IPS-18a (cell line): Measurements from ENCODE around the gene WDR74.

ENCODE experiments used
- H3K27ac ChIP-seq: one replicate; pipeline ENCODE4 v1.5.1; 2013; ENCODE audit warnings: low read length
- H3K27me3 ChIP-seq: one replicate; pipeline ENCODE4 v1.6.1; 2013; ENCODE audit warnings: mild to moderate bottlenecking, low read length; ENCODE audit not compliant: control insufficient read depth, insufficient read depth
- H3K36me3 ChIP-seq: one replicate; pipeline ENCODE4 v1.6.1; 2013; ENCODE audit warnings: low read depth, low read length; ENCODE audit not compliant: control insufficient read depth
- H3K4me1 ChIP-seq: one replicate; pipeline ENCODE4 v1.6.1; 2013; ENCODE audit warnings: low read depth, low read length; ENCODE audit not compliant: control insufficient read depth
- H3K4me3 ChIP-seq: one replicate; pipeline ENCODE4 v1.5.1; 2013; ENCODE audit warnings: low read length
- H3K9ac ChIP-seq: one replicate; pipeline ENCODE4 v1.6.1; 2013; ENCODE audit warnings: mild to moderate bottlenecking, low read length, moderate library complexity
- H3K9me3 ChIP-seq: one replicate; pipeline ENCODE4 v1.6.1; 2013; ENCODE audit warnings: low read depth, low read length; ENCODE audit not compliant: control insufficient read depth

WDR74 gene

GRCh38 chr11:62857541-62857982, 18.2 kb upstream of the WDR74 start:
- peak overlapping the region; percentile 83 for H3K4me3 ChIP-seq
- peak overlapping the region; percentile 98 for H3K9ac ChIP-seq

GRCh38 chr11:62856333-62856895, 17.0 kb upstream of the WDR74 start:
- Histone ChIP-seq H3K4me3 (peak overlapping the region; percentile 83), H3K9me3 (no peaks in the 10 kb centered on the region), H3K27me3 (no peaks in the 10 kb centered on the region), H3K9ac (peak overlapping the region; percentile 98), H3K27ac (peak overlapping the region; percentile 94), H3K4me1 (peaks cover 12% of the 10 kb centered on the region), H3K36me3 (peaks cover 38% of the 10 kb centered on the region)

More at GRCh38 chr11:62857541-62857982, 18.2 kb upstream of the WDR74 start:
- Histone ChIP-seq H3K4me1 (peaks cover 19% of the 10 kb centered on the region), H3K9me3 (no peaks in the 10 kb centered on the region), H3K27ac (peak overlapping the region; percentile 61), H3K27me3 (no peaks in the 10 kb centered on the region), H3K36me3 (peaks cover 28% of the 10 kb centered on the region)

GRCh38 chr11:62855571-62856332, 16.4 kb upstream of the WDR74 start:
- Histone ChIP-seq H3K9ac (peak overlapping the region; percentile 98), H3K36me3 (peaks cover 38% of the 10 kb centered on the region), H3K4me3 (peak overlapping the region; percentile 83), H3K9me3 (no peaks in the 10 kb centered on the region), H3K27me3 (no peaks in the 10 kb centered on the region), H3K4me1 (peaks cover 12% of the 10 kb centered on the region), H3K27ac (peak overlapping the region; percentile 95)

GRCh38 chr11:62854825-62855570, 15.6 kb upstream of the WDR74 start:
- Histone ChIP-seq H3K27ac (peak overlapping the region; percentile 95), H3K36me3 (peaks cover 38% of the 10 kb centered on the region), H3K4me3 (peak overlapping the region; percentile 83), H3K9ac (peak overlapping the region; percentile 98), H3K9me3 (no peaks in the 10 kb centered on the region), H3K4me1 (peaks cover 12% of the 10 kb centered on the region), H3K27me3 (no peaks in the 10 kb centered on the region)

- Histone ChIP-seq H3K27ac (peak overlapping the region; percentile 95), H3K27me3 (no peaks in the 10 kb centered on the region), H3K36me3 (peaks cover 38% of the 10 kb centered on the region), H3K4me3 (peak overlapping the region; percentile 83), H3K9me3 (no peaks in the 10 kb centered on the region), H3K4me1 (peaks cover 12% of the 10 kb centered on the region), H3K9ac (peak overlapping the region; percentile 98)
Observed at GRCh38 chr11:62854013-62854824, 14.8 kb upstream of the WDR74 start.

GRCh38 chr11:62853279-62853965, 14.0 kb upstream of the WDR74 start:
- Histone ChIP-seq H3K4me1 (peaks cover 12% of the 10 kb centered on the region), H3K36me3 (peaks cover 38% of the 10 kb centered on the region), H3K27ac (no peak overlapping the region), H3K9ac (peak overlapping the region; percentile 98), H3K27me3 (no peaks in the 10 kb centered on the region), H3K4me3 (peak overlapping the region; percentile 83), H3K9me3 (no peaks in the 10 kb centered on the region)

- H3K27me3 ChIP-seq: no peaks in the 10 kb centered on the region
- H3K36me3 ChIP-seq: peaks cover 38% of the 10 kb centered on the region
- peak overlapping the region; percentile 83 for H3K4me3 ChIP-seq
- no peaks in the 10 kb centered on the region for H3K9me3 ChIP-seq
- H3K4me1 ChIP-seq: peaks cover 6% of the 10 kb centered on the region
- peak overlapping the region; percentile 98 for H3K9ac ChIP-seq
- H3K27ac ChIP-seq: no peak overlapping the region
Observed at GRCh38 chr11:62852523-62853188, 13.3 kb upstream of the WDR74 start.

GRCh38 chr11:62851807-62852522, 12.6 kb upstream of the WDR74 start:
- H3K9ac ChIP-seq: peak overlapping the region; percentile 98
- H3K4me1 ChIP-seq: peaks cover 6% of the 10 kb centered on the region
- H3K27ac ChIP-seq: no peak overlapping the region
- H3K9me3 ChIP-seq: no peaks in the 10 kb centered on the region
- no peaks in the 10 kb centered on the region for H3K27me3 ChIP-seq
- peaks cover 38% of the 10 kb centered on the region for H3K36me3 ChIP-seq
- H3K4me3 ChIP-seq: peak overlapping the region; percentile 83

GRCh38 chr11:62850911-62851806, 11.8 kb upstream of the WDR74 start:
- Histone ChIP-seq H3K27ac (no peak overlapping the region), H3K9ac (no peak overlapping the region), H3K4me1 (peaks cover 6% of the 10 kb centered on the region), H3K4me3 (no peak overlapping the region), H3K9me3 (no peaks in the 10 kb centered on the region), H3K27me3 (no peaks in the 10 kb centered on the region), H3K36me3 (peaks cover 38% of the 10 kb centered on the region)
